GM21526 (cell line): ENCODE results near the gene GJB1.
A peak's percentile ranks its signal among the peaks of the same experiment; 100 is the strongest.
"Not testable (repeated sequence)": the region's sequence is repeated elsewhere in the genome, so short reads cannot be mapped to it uniquely, and the experiment has no call there.

Experiments
- ATAC-seq: cut with Tn5 transposase; IDR thresholded peaks from one replicate; pipeline ENCODE4 v1.9.1; 2021; ENCODE audit warnings: moderate library complexity; ENCODE audit not compliant: unreplicated experiment, low FRiP score

The GJB1 gene

GRCh38 chrX:71253253-71254091, 30.4 kb downstream of the GJB1 start:
- ATAC-seq = no peak

GRCh38 chrX:71254092-71254963, 31.3 kb downstream of the GJB1 start, which contains the start of gene ZMYM3:
Gene ZMYM3, minus strand, starts transcription at chrX:71254140. Its CDS starts 885 bp downstream, at chrX:71253255.
- peak; percentile 77 for ATAC-seq

GRCh38 chrX:71256051-71256450, 33.0 kb downstream of the GJB1 start:
- no peak for ATAC-seq

GRCh38 chrX:71256856-71257255, 33.8 kb downstream of the GJB1 start:
- ATAC-seq = no peak

GRCh38 chrX:71268624-71269023, 45.6 kb downstream of the GJB1 start:
- not testable (repeated sequence) for ATAC-seq

- no peak for ATAC-seq
These were observed 46.9 kb downstream of the GJB1 start for GRCh38 chrX:71269801-71270395.

GRCh38 chrX:71272313-71272712, 49.3 kb downstream of the GJB1 start:
- ATAC-seq = not testable (repeated sequence)
